MM.1S (cell line): Measurements from ENCODE around the gene SLCO1B1.

Source experiments
- DNase-seq: peaks from one replicate; pipeline ENCODE4 v3.0.0-alpha.2; 2015
- H2AFZ ChIP-seq: fragments of 300-600 bp; sonication (generic); 2 replicates; pipeline ENCODE4 v1.6.0; 2016; ENCODE audit warnings: antibody characterized with exemption, low read length
- H3F3A ChIP-seq: fragments of 300-600 bp; sonication (generic); 2 replicates; pipeline ENCODE4 v1.6.1; 2016; ENCODE audit warnings: mild to moderate bottlenecking, antibody characterized with exemption, low read length, moderate library complexity, mixed read lengths; ENCODE audit not compliant: insufficient read depth
- H3K27ac ChIP-seq: fragments of 300-600 bp; sonication (generic); 2 replicates; pipeline ENCODE4 v1.5.1; 2016; ENCODE audit warnings: mild to moderate bottlenecking, low read length
- H3K27me3 ChIP-seq: fragments of 300-600 bp; sonication (generic); replicated peaks from 2 replicates; pipeline ENCODE4 v1.6.0; 2016; ENCODE audit warnings: low read length; ENCODE audit not compliant: insufficient read depth
- H3K36me3 ChIP-seq: fragments of 300-600 bp; sonication (generic); replicated peaks from 2 replicates; pipeline ENCODE4 v1.6.1; 2016; ENCODE audit warnings: mild to moderate bottlenecking, low read length, mixed read lengths; ENCODE audit not compliant: insufficient read depth
- H3K4me1 ChIP-seq: fragments of 300-600 bp; sonication (generic); 2 replicates; pipeline ENCODE4 v1.6.1; 2016; ENCODE audit warnings: low read length, mixed read lengths
- H3K4me2 ChIP-seq: fragments of 300-600 bp; sonication (generic); 2 replicates; pipeline ENCODE4 v1.6.0; 2016; ENCODE audit warnings: low read depth, low read length
- H3K4me3 ChIP-seq: fragments of 300-600 bp; sonication (generic); 2 replicates; pipeline ENCODE4 v1.5.1; 2016; ENCODE audit warnings: low read length, mixed read lengths
- H3K79me2 ChIP-seq: fragments of 300-600 bp; sonication (generic); 2 replicates; pipeline ENCODE4 v1.6.1; 2016; ENCODE audit warnings: mixed run types, low read length, mixed read lengths
- H3K9ac ChIP-seq: fragments of 300-600 bp; sonication (generic); 2 replicates; pipeline ENCODE4 v1.6.1; 2016; ENCODE audit warnings: low read length, mixed read lengths
- H3K9me2 ChIP-seq: fragments of 300-600 bp; sonication (generic); replicated peaks from 2 replicates; pipeline ENCODE4 v1.6.1; 2016; ENCODE audit warnings: mild to moderate bottlenecking, low read length, mixed read lengths; ENCODE audit not compliant: insufficient read depth
- H3K9me3 ChIP-seq: fragments of 300-600 bp; sonication (generic); replicated peaks from 2 replicates; pipeline ENCODE4 v1.6.1; 2016; ENCODE audit warnings: mild to moderate bottlenecking, low read length, mixed read lengths; ENCODE audit not compliant: insufficient read depth
- H4K20me1 ChIP-seq: fragments of 300-600 bp; sonication (generic); 2 replicates; pipeline ENCODE4 v1.6.1; 2016; ENCODE audit warnings: mild to moderate bottlenecking, low read length, moderate library complexity, mixed read lengths; ENCODE audit not compliant: insufficient read depth
- EZH2 ChIP-seq: fragments of 300-600 bp; sonication (generic); optimal IDR thresholded peaks from 2 replicates; pipeline ENCODE3; 2017; ENCODE audit warnings: low read depth, mild to moderate bottlenecking, antibody characterized with exemption, low read length, mixed read lengths
- EZH2phosphoT487 ChIP-seq: fragments of 300-600 bp; sonication (generic); IDR thresholded peaks from 2 replicates; pipeline ENCODE4 v1.6.1; 2018; ENCODE audit warnings: antibody characterized with exemption, low read length
- TF ChIP-seq, protein P1 (sequence below): fragments of 300-600 bp; sonication (generic); IDR thresholded peaks from 2 replicates; pipeline ENCODE4 v1.5.1; 2016; ENCODE audit warnings: antibody characterized with exemption, low read length, mixed read lengths

SLCO1B1 gene

DNA sequence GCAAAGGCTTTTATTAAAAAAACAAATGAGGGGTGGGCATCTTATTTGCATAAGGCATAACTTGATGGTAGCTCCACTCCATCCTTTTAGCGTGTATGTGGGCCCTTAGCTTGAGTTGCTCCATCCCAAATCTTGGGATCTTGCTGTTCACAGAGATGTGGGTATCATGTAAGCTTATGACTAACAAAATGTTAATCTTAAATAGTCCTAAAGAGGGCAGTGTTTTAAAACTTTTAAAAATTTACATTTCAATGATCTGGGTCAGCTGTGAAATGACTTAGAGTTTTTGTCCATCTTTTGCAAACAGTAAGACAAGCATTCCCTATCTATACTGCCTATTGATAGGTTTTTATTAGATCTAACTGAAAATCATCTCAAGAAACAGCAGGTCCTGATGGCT lies 117.7 kb downstream of the SLCO1B1 start:
- no peaks in the 10 kb centered on the region for H3K4me1 ChIP-seq
- TF ChIP-seq EZH2 = no peak
- TF ChIP-seq, protein P1, sequence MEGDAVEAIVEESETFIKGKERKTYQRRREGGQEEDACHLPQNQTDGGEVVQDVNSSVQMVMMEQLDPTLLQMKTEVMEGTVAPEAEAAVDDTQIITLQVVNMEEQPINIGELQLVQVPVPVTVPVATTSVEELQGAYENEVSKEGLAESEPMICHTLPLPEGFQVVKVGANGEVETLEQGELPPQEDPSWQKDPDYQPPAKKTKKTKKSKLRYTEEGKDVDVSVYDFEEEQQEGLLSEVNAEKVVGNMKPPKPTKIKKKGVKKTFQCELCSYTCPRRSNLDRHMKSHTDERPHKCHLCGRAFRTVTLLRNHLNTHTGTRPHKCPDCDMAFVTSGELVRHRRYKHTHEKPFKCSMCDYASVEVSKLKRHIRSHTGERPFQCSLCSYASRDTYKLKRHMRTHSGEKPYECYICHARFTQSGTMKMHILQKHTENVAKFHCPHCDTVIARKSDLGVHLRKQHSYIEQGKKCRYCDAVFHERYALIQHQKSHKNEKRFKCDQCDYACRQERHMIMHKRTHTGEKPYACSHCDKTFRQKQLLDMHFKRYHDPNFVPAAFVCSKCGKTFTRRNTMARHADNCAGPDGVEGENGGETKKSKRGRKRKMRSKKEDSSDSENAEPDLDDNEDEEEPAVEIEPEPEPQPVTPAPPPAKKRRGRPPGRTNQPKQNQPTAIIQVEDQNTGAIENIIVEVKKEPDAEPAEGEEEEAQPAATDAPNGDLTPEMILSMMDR = peak; percentile 38
- H2AFZ ChIP-seq = no peak overlapping the region
- no peaks in the 10 kb centered on the region for H4K20me1 ChIP-seq
- no peak overlapping the region for H3K4me2 ChIP-seq
- no peak overlapping the region for H3K4me3 ChIP-seq
- no peaks in the 10 kb centered on the region for H3K79me2 ChIP-seq
- DNase-seq = peak; percentile 35
- no peaks in the 10 kb centered on the region for H3F3A ChIP-seq
- no peaks in the 10 kb centered on the region for H3K27me3 ChIP-seq
- no peaks in the 10 kb centered on the region for H3K9me3 ChIP-seq
- no peak overlapping the region for H3K9ac ChIP-seq
- H3K36me3 ChIP-seq = no peaks in the 10 kb centered on the region
- no peaks in the 10 kb centered on the region for H3K9me2 ChIP-seq
- no peak overlapping the region for H3K27ac ChIP-seq

DNA sequence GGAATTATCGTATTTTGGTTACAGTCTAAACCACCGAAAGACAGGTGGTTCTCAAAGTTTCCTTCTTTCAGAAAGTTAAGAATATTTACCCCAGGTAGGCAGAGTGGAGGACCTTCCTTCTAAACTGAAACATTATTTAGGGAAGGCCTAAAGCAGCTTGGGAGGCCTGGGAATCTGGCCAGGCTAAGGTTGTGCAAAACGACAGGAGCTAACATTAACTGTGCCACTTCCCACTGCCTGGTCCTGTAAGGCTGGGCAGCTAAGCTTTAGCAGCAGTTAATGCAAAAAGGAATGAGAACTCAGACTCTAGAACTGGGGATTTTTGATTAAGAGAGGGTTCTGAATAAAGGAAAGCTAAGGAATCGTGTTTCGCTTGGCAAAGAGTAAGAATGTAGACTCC lies 121.1 kb downstream of the SLCO1B1 start:
- Histone ChIP-seq H3K4me2 (no peak overlapping the region), H4K20me1 (no peaks in the 10 kb centered on the region), H3K4me1 (no peaks in the 10 kb centered on the region), H3K36me3 (no peaks in the 10 kb centered on the region), H3K4me3 (no peak overlapping the region), H3K27me3 (no peaks in the 10 kb centered on the region), H2AFZ (no peak overlapping the region), H3K9me2 (no peaks in the 10 kb centered on the region), H3K9me3 (no peaks in the 10 kb centered on the region), H3K27ac (no peak overlapping the region), H3K79me2 (no peaks in the 10 kb centered on the region), H3F3A (no peaks in the 10 kb centered on the region), H3K9ac (no peak overlapping the region)
- TF ChIP-seq EZH2 (no peak), EZH2phosphoT487 (no peak)
- TF ChIP-seq, protein P1 = no peak
- DNase-seq = no peak

DNA sequence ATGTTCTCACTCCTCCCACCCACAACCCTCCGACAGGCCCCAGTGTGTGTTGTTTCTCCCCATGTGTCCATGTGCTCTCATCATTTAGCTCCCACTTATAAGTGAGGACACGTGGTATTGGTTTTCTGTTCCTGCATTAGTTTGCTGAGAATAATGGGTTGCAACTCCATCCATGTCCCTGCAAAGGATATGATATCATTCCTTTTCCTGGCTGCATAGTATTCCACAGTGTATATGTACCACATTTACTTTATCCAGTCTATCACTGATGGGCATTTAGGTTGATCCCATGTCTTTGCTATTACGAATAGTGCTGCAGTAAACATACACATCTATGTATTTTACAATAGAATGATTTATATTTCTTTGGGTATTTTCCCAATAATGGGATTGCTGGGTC lies 126.2 kb downstream of the SLCO1B1 start:
- Histone ChIP-seq H3K27me3 (no peaks in the 10 kb centered on the region), H3K4me3 (no peak overlapping the region), H3K27ac (no peak overlapping the region), H3K4me2 (no peak overlapping the region), H3F3A (no peaks in the 10 kb centered on the region), H3K4me1 (no peaks in the 10 kb centered on the region), H3K79me2 (no peaks in the 10 kb centered on the region), H3K9me3 (no peaks in the 10 kb centered on the region), H3K9ac (no peak overlapping the region), H4K20me1 (no peaks in the 10 kb centered on the region), H3K36me3 (no peaks in the 10 kb centered on the region), H2AFZ (no peak overlapping the region), H3K9me2 (no peaks in the 10 kb centered on the region)
- no peak for DNase-seq
- TF ChIP-seq, protein P1 = no peak
- TF ChIP-seq EZH2phosphoT487 (no peak), EZH2 (no peak)
